GM21786 (cell line): Measurements from ENCODE around the gene TP53TG3D.
"Not testable (repeated sequence)": the region's sequence is repeated elsewhere in the genome, so short reads cannot be mapped to it uniquely, and the experiment has no call there.

Source experiments
- ATAC-seq: cut with Tn5 transposase; IDR thresholded peaks from one replicate; pipeline ENCODE4 v1.9.1; 2021; ENCODE audit not compliant: unreplicated experiment

The TP53TG3D gene, protein sequence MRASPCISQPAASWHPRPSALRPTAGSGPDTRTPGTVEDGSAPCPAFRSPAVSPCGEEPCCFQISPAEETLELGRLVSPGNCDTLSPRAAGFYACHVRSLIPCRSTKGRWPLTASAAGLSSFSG

DNA sequence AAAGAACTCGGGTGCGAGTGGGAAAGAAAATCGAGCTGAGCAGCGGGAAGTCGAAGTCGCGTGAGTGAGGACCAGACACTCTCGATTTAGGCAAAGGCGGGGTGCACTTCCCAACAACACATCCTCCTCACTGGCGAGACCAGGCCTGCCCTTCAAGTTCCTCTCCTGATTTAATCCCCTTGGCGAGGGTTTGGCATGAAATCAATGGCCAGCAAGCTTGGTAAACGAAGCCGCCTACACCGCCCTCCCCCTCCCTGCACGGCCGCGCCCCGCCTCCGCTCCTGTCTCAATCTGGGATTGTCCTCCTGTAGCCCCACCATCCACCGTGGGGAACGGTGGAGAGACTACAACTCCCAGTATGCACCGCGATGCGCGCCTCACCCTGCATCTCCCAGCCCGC lies at the start of gene TP53TG3D:
Gene TP53TG3D (plus strand): TSS at position 301 of the 400 bp plus-strand sequence. CDS start 68 bp downstream, at position 369.
- not testable (repeated sequence) for ATAC-seq

DNA sequence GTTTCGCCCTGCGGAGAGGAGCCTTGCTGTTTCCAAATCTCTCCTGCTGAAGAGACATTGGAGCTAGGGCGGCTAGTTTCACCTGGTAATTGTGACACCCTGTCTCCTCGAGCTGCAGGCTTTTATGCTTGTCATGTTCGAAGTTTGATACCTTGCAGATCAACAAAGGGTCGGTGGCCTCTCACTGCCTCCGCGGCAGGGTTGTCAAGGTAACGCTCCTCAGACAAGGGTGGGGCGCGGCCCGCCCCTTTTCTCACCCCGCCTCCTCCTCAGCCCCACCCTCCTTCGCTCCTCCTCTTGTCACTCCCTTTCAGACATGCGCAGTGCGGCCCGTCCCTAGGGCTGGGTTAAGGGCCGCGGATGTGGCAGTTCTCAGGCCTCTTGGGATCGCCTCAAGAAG lies 421 bp downstream of the TP53TG3D start:
- not testable (repeated sequence) for ATAC-seq

DNA sequence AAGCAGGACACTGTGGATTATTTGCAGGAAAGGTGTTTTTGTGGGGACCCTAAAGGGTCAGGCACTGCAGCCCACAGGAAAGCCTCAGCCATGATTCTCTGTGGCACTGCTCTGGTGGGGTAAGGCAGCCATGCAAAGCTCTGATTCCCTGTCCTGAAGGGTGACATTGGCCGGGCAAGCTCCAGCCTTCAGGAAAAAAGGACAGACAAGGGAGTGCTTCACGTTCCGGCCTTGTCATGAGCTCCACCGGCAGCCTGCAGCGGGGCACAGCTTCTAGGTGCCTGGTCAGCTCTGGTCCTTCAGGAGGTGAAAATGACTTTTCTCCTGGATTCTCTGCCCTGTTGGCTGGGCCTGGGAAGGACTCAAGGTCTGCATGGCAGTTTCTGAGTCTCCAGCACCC lies 8.4 kb downstream of the TP53TG3D start:
- ATAC-seq = not testable (repeated sequence)

DNA sequence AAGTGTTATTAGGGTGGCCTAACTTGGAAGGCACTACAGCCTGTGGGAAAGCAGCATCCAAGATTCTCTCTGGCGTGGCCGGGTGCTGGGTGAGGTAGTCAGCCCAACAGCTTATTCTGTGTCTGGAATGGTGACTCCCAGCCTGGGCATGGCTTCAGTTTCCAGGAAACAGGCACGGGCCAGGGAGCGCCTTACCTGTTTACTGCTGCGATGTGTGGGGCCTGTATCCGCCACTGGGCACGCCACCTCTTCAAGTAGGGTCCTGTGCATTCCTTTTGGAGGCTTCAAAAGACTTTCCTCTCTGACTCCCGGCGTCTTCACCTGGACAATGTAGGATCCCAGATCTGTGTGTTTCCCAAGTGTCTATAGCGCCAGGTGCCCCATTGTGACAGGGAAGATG lies 10.5 kb downstream of the TP53TG3D start:
- not testable (repeated sequence) for ATAC-seq

DNA sequence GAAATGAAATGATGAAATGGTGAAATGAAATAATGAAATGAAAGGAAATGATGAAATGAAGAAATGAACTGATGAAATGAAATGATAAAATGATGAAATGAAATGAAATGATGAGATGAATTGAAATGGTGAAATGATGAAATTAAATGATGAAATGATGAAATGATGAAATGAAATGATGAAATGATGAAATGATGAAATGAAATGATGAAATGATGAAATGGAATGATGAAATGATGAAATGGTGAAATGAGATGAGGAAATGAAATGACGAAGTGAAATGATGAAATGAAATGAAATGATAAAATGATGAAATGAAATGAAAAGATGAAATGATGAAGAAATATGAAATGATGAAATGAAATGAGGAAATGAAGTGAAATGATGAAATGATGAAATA lies 28.8 kb downstream of the TP53TG3D start:
- ATAC-seq = not testable (repeated sequence)

DNA sequence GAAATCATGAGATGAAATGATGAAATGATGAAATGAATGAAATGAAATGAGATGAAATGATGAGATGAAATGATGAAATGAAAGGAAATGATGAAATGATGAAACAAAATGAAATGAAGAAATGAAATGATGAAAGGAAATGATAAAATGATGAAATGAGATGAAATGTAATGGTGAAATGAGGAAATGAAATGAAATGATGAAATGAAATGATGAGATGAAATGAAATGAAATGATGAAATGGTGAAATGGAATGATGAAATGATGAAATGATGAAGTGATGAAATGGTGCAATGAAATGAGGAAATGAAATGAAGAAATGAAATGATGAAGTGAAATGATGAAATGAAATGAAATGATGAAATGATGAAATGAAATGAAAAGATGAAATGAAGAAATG lies 29.9 kb downstream of the TP53TG3D start:
- ATAC-seq = not testable (repeated sequence)

DNA sequence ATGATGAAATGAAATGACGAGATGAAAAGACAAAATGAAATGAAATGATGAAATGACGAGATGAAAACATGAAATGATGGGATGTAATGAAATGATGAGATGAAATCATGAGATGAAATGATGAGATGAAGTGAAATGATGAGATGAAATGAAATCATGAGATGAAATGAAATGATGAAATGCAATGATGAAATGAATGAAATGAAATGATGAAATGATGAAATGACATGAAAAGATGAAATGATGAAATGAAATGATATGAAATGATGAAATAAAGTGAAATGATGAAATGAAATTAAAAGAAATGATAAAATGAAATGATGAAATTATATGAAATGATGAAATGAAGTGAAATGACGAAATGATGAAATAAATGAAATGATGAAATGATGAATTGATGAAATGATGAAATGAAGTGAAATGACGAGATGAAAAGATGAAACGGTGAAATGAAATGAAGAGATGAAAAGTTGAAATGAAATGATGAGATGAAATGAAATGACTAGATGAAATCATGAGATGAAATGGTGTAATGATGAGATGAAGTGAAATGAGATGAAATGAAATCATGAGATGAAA lies 30.9 kb downstream of the TP53TG3D start:
- not testable (repeated sequence) for ATAC-seq

DNA sequence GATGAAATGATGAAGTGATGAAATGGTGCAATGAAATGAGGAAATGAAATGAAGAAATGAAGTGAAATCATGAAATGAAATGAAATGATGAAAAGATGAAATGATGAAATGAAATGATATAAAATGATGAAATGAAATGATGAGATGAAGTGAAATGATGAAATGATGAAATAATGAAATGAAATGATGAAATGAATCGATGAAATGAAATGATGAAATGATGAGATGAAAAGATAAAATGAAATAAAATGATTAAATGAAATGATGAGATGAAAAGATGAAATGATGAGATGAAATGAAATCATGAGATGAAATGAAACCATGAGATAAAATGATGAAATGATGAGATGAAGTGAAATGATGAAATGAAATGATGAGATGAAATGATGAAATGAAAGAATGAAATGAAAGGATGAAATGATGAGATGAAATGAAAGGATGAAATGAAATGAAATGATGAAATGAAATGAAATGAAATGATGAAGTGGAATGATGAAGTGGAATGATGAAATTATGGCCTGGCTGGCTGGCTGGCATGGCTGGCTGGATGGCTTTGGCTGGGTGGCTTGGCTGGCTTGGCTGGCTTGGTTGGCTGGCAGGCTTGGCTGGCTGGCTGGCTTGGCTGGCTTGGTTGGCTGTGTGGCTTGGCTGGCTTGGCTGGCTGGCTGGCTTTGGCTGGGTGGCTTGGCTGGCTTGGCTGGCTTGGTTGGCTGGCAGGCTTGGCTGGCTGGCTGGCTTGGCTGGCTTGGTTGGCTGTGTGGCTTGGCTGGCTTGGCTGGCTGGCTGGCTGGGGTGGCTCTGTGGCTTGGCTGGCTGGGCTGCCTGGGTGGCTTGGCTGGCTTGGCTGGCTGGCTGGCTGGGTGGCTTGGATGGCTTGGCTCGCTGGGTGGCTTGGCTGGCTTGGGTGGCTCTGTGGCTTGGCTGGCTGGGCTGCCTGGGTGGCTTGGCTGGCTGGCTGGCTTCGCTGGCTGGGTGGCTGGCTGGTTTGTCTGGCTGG lies 32.0 kb downstream of the TP53TG3D start:
- ATAC-seq = not testable (repeated sequence)

DNA sequence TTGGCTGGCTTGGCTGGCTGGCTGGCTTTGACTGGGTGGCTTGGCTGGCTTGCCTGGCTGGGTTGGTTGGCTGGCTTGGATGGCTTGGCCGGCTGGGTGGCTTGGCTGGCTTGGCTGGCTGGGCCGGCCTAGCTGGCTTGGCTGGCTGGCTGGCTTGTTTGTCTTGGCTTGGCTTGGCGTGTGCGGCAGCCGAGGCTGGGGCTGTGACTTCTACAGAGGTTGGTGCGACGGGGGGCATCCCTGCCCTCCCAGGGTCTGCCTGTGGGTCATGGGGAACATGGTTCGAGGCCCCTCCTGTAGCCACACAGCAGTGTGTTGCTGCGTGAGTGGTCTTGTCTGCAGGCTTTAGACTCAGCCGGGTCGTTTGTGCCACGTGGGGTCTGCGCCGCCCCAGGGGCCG lies 33.1 kb downstream of the TP53TG3D start:
- ATAC-seq = not testable (repeated sequence)

DNA sequence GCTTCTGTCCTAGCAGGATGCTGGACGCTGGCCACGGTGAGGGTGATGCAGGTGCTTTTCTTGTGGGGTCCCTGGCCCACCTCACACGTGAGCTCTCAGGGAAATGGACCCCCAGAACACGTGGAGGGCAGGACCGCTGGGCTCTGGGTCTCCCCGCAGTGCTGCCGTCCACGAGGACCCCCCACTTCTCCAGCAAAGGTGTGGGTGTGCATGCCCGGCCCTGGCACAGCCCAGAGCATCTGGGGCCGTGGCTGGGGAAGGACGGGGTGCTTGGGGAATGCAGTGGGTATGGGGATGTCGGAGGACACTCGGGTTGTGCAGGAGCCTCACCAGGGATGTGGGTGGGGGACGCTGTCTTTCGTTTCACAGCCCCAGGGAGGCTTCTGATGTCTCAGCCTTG lies 34.7 kb downstream of the TP53TG3D start:
- ATAC-seq = not testable (repeated sequence)

DNA sequence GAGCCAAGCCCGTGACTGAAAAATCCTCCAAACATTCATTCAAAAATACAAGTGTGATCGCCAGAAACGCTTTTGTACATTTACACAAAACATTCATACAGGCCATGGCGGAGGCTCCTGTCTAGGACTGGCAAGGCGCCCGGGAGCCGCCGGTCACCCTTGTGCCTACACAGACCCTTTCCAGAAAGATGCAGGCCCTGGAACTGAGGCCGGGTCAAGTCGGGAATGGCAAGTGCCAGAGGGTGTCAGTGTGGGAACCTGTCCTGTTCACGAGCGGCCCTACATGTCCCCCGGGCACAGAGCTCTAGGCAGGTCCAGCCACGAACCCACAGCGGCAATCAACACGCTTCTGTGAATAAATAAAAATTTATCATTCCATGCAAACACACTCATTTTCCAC lies 36.1 kb downstream of the TP53TG3D start:
- ATAC-seq = not testable (repeated sequence)

DNA sequence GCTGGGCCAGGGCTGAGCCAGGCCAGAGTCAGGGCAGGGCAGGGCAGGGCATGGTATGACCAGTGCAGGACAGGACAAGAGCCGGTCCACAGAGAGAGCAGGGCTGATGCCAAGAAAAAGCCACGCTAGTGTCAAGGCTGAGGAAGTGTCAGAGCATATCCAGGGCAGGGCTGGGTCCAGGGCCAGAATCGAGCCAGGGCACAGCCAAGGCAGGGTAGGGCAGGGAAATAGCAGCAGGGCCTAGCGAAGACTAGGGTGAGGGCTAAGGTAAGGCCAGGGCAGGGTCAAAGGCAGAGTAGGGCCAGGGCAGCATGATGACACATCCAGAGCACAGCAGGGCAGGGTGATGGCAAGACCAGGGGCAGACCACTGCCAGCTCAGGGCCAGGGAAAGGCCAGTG lies 49.7 kb downstream of the TP53TG3D start:
- ATAC-seq = not testable (repeated sequence)
